ENCODE data around the gene TAOK2. TPM values are rescaled to one million over a fixed set of nuclear protein-coding genes. Genes with fewer than 3 reads are reported as not detected.

Gene TAOK2
- total RNA-seq, 4 donors from 2014 or later = 38.4 to 62.1 (median 46.5) TPM

DNA sequence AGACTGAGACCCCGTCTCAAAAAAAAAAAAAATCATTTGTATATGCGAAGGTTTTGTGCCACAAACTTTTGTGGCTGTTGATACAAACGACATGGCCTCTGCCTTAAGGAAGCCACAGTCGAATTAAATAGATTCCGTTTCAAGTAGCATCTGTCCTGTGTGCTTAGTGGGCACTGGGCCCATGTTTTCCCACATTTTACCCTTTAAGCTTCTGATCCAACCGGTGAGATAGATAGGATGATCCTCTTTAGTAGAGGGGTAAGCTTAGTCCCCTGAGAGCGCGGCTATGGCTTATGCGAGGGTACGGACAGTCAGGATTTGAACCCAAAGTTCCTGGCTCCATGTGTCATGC, 12.6 kb upstream of the TAOK2 start:
- H3K4me3 ChIP-seq = peak overlapping the region; percentile 72 to 91
- WGBS, 2 donors (ENCODE audit: low coverage in 1 of 2) = 50 to 51% methylated on average over 6 to 7 of the region's 10 CpGs
- H3K36me3 ChIP-seq = peaks cover 0 to 23% of the 10 kb centered on the region in 2 donors
- ATAC-seq = no peak
- no peaks in the 10 kb centered on the region for H3K27me3 ChIP-seq
- no peak for TF ChIP-seq POLR2AphosphoS5 (IDR thresholded peaks at IDR 0.05)
- H3K27ac ChIP-seq = peak overlapping the region in 3 of 4 donors; percentile 89 to 93 (median 92)
- peaks cover 0 to 27% (median 4%) of the 10 kb centered on the region in 3 donors for H3K4me1 ChIP-seq
- no peaks in the 10 kb centered on the region for H3K9me3 ChIP-seq

DNA sequence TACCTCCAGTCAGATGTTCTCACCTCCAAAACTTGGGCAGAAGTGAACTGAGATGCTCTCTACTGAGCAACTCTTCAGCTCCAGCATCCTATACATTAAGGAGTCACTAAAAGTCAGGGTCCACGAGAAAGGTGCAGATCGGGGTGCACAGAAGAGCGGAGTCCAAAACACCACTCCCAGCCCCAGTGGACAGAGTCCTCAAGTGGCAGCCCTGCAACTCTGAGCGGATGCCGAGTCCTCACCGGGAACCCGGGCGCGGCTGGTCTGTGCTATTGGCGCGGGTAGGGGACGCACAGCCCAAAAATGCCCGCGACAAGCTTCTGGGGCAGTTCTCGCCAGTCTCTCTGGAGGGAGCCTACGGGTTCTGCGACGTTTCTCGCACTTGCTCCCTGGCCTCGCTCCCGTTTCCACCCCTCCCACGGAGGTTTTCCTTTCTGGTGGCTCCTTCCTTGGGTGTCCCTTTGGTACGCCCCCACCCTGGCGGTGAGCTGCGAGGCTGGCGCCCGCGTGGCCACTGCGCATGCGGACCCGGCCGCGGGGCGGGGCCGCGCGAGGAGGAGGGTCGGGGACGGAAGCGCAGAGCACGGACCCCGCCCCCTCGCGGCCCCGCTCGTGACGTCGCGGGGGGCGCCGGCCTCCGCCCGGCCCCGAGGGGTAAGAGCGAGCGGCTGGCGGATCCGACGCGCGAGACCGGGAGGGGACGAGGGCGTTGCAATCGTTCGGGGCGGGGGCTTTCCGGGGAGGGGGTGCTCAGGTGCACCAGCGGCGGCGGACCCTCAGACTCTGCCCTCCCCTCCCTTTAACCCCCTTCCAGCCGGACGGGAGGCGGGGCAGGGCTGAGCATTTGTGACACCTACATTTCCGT, 12.0 kb upstream of the TAOK2 start, which contains the start of gene TMEM219:
TMEM219 (plus strand) TSS at position 601 of the 865 bp plus-strand sequence. CDS start 1,065 bp downstream, outside the sequence.
- TF ChIP-seq POLR2AphosphoS5 (IDR thresholded peaks at IDR 0.05) (peak; percentile 60), EP300 (IDR thresholded peaks at IDR 0.05) (no peak), POLR2A (IDR thresholded peaks at IDR 0.05) (peak; percentile 65 to 67)
- TF ChIP-seq, protein P1, sequence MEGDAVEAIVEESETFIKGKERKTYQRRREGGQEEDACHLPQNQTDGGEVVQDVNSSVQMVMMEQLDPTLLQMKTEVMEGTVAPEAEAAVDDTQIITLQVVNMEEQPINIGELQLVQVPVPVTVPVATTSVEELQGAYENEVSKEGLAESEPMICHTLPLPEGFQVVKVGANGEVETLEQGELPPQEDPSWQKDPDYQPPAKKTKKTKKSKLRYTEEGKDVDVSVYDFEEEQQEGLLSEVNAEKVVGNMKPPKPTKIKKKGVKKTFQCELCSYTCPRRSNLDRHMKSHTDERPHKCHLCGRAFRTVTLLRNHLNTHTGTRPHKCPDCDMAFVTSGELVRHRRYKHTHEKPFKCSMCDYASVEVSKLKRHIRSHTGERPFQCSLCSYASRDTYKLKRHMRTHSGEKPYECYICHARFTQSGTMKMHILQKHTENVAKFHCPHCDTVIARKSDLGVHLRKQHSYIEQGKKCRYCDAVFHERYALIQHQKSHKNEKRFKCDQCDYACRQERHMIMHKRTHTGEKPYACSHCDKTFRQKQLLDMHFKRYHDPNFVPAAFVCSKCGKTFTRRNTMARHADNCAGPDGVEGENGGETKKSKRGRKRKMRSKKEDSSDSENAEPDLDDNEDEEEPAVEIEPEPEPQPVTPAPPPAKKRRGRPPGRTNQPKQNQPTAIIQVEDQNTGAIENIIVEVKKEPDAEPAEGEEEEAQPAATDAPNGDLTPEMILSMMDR (IDR thresholded peaks at IDR 0.05) = peak in 3 of 4 experiments; percentile 59 to 87 (median 86)
- ATAC-seq = peak; percentile 99
- peak within 1 kb of the TSS; percentile 89 to 94 (median 92) for H3K27ac ChIP-seq

DNA sequence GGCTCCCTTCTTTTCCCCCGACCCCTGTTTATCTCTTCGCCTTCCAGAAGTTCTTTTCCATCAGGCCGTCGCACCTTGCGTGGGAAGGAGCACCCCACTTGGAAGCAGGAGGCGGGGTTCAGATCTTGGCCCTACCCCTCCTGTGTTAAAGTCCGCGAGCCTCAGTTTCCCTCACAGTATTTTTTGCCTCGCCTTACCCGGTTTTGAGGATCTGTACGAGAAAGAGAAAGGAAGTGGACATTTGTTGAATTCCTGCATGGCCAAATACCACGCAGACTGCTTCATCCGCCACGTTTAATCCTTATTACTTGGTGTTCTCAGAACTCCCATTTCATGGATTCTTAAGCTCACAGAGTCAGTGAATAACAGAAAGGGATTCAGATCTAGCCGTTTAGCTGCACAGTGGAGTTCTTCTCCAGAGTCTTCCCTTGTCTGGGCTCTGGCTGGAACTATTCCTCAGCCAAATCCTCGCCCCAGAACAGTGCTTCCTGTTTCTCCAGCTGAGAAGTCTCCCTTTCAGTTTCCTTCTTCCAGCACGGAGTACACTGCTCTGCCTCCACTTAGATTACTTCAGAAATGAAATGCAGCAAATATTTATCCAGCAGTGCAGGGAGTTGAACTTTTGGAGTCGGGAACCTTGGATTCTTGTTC, 11.2 kb upstream of the TAOK2 start:
- 2 to 3% methylated on average over 14 to 15 of the region's 18 CpGs for WGBS, 2 donors (ENCODE audit: low coverage in 1 of 2)
- H3K27ac ChIP-seq = peak overlapping the region; percentile 89 to 94 (median 92)
- TF ChIP-seq, protein P1 (IDR thresholded peaks at IDR 0.05) = no peak
- TF ChIP-seq POLR2AphosphoS5 (IDR thresholded peaks at IDR 0.05) = no peak
- no peak for TF ChIP-seq POLR2A (IDR thresholded peaks at IDR 0.05)
- no peak for TF ChIP-seq EP300 (IDR thresholded peaks at IDR 0.05)
- peak; percentile 31 for ATAC-seq
- no peaks in the 10 kb centered on the region for H3K9me3 ChIP-seq
- H3K4me1 ChIP-seq = peaks cover 0 to 27% (median 4%) of the 10 kb centered on the region in 3 donors
- H3K4me3 ChIP-seq = peak overlapping the region; percentile 72 to 91
- no peaks in the 10 kb centered on the region for H3K27me3 ChIP-seq
- H3K36me3 ChIP-seq = peaks cover 0 to 30% of the 10 kb centered on the region in 2 donors

More for the DNA sequence above, 12.0 kb upstream of the TAOK2 start, which contains the start of gene TMEM219:
- WGBS, 2 donors (ENCODE audit: low coverage in 1 of 2) = 0 to 1% methylated on average over 4 to 24 of the region's 75 CpGs
- no peaks in the 10 kb centered on the region for H3K27me3 ChIP-seq
- H3K4me1 ChIP-seq = peaks cover 0 to 27% (median 4%) of the 10 kb centered on the region in 3 donors
- H3K36me3 ChIP-seq = peaks cover 0 to 23% of the 10 kb centered on the region in 2 donors
- H3K4me3 ChIP-seq = peak within 1 kb of the TSS; percentile 72 to 91
- H3K9me3 ChIP-seq = no peaks in the 10 kb centered on the region

GRCh38 chr16:29963021-29963743, 10.5 kb upstream of the TAOK2 start:
- TF ChIP-seq POLR2A (IDR thresholded peaks at IDR 0.05) (no peak), EP300 (IDR thresholded peaks at IDR 0.05) (no peak), POLR2AphosphoS5 (IDR thresholded peaks at IDR 0.05) (no peak)
- TF ChIP-seq, protein P1 (IDR thresholded peaks at IDR 0.05) = no peak
- Histone ChIP-seq H3K27me3 (no peaks in the 10 kb centered on the region), H3K27ac (peak overlapping the region; percentile 89 to 94 (median 92)), H3K4me3 (peak overlapping the region in 1 of 2 donors; percentile 72), H3K36me3 (peaks cover 0 to 37% of the 10 kb centered on the region in 2 donors), H3K9me3 (no peaks in the 10 kb centered on the region), H3K4me1 (peaks cover 0 to 27% (median 4%) of the 10 kb centered on the region in 3 donors)
- no peak for ATAC-seq
- WGBS, 2 donors (ENCODE audit: low coverage in 1 of 2) = 40 to 70% methylated on average over 1 to 7 of the region's 14 CpGs

DNA sequence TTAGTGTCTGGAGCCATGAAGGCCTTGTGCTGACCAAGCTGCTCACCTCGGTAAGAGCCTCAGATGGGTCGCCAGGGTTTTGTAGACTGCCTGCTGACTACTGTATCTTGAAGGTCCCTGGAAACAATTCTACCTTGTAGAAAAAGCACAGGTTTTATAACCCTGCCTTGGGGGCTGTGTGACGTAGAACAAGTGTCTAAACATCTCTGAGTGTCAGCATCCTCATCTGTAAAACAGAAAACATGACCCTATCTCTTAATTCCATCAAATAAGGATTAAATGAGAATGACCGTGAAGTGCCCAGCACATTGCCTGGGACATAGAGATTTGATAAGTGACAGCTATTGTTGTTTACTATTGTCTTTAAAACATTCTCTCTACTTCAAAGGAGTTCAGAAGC, 5.5 kb upstream of the TAOK2 start:
- ATAC-seq = no peak
- H3K27me3 ChIP-seq = no peaks in the 10 kb centered on the region
- H3K36me3 ChIP-seq = peaks cover 0 to 78% of the 10 kb centered on the region in 2 donors
- peaks cover 0 to 15% (median 4%) of the 10 kb centered on the region in 3 donors for H3K4me1 ChIP-seq
- no peaks in the 10 kb centered on the region for H3K9me3 ChIP-seq
- WGBS, 2 donors (ENCODE audit: low coverage in 1 of 2) = 94% methylated on average over 2 of the region's 4 CpGs
- H3K27ac ChIP-seq = no peak overlapping the region
- TF ChIP-seq POLR2AphosphoS5 (IDR thresholded peaks at IDR 0.05) (no peak), EP300 (IDR thresholded peaks at IDR 0.05) (no peak), POLR2A (IDR thresholded peaks at IDR 0.05) (no peak)
- TF ChIP-seq, protein P1 (IDR thresholded peaks at IDR 0.05) = no peak
- H3K4me3 ChIP-seq = no peak overlapping the region

All from gastroesophageal sphincter (tissue), 4 donors.